ENCODE measurements around the gene EML6.

- 0 out of 2 replicates have a peak, but pooled peaks have one; percentile 13 for TF ChIP-seq GATA3 (IDR thresholded peaks at IDR 0.05; ENCODE audit: low read depth, low read length)
- TF ChIP-seq GATA2 (IDR thresholded peaks at IDR 0.05; ENCODE audit: low read depth, low read length), result no peak
Measured at GRCh38 chr2:54999182-54999581, 275.7 kb downstream of the EML6 start.

Data from SH-SY5Y (cell line).